GM18909 (cell line): ENCODE data around the gene ARRB2.
"Not testable (repeated sequence)": the region's sequence is repeated elsewhere in the genome, so short reads cannot be mapped to it uniquely, and the experiment has no call there.

Experiments
- ATAC-seq: cut with Tn5 transposase; IDR thresholded peaks from one replicate; pipeline ENCODE4 v1.9.1; 2021; ENCODE audit warnings: mild to moderate bottlenecking; ENCODE audit not compliant: unreplicated experiment, poor library complexity

Gene ARRB2

DNA sequence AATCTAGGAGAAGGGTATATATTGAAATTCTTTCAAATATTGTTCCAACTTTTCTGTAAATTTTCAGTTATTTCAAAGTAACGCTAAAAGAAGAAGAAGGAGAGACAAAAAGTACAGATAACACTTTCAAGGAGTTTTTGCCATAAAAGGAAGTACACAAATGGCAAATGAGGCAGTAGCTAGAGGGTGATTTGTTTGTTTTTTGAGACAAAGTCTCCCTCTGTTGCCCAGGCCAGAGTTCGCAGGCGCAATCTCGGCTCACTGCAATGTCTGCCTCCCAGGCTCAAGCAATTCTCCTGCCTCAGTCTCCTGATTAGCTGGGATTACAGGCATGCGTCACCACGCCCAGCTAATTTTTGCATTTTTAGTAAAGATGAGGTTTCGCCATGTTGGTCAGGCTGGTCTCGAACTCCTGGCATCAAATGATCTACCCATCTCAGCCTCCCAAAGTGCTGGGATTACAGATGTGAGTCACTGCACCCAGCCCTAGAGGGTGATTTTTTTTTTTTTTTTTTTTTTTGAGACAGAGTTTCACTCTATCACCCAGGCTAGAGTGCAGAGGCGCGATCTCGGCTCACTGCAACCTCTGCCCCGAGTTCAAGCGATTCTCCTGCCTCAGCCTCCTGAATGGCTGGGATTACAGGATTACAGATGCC lies 10.9 kb upstream of the ARRB2 start:
- not testable (repeated sequence) for ATAC-seq

DNA sequence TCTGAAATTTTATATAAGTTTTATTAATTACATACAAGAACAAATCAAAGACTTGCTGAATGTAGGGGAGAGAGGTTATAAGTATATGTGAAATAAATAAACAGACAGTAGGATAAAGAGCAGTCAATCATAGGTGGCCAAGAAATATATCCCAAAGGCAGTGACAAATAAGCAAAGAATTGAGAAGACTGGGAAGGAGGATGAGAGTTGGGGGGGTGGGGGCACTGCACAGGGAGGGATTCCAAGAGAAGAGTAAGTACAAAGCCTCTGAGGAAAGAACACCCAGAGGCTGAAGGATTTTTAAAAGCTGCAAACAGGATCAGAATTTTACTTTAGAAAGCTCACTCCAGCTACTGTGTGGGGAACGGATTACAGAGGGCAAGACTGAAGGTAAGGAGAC lies 9.3 kb upstream of the ARRB2 start:
- no peak for ATAC-seq

DNA sequence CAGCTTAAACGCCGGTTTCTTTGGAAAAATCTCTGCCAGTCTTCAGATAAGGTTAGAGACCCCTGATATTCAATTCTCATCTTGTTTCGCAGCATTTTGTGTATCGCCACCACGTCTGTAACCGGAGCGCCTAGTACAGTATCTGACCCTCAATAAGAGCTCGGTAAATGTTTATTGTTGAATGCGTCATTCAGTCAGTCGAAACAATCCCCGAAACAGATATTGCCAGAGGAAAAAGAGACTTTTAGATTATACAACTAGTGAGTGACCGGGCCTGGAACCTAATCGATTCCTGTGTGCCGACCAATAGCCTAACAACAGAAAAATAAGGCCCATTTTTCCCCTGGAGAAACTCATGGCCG lies 7.1 kb upstream of the ARRB2 start:
- no peak for ATAC-seq

DNA sequence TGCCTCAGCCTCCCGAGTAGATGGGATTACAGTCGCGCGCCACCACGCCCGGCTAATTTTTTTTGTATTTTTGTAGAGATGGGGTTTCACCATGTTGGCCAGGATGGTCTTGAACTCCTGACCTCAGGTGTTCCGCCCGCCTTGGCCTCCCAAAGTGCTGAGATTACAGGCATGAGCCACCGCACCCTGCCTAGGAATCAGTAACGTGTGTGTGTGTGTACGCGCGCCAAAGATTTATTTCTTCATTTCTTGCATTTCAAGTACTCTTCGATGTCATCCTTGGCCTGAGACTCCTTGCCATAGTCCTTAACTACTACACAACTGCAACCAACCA lies 5.9 kb upstream of the ARRB2 start:
- not testable (repeated sequence) for ATAC-seq

DNA sequence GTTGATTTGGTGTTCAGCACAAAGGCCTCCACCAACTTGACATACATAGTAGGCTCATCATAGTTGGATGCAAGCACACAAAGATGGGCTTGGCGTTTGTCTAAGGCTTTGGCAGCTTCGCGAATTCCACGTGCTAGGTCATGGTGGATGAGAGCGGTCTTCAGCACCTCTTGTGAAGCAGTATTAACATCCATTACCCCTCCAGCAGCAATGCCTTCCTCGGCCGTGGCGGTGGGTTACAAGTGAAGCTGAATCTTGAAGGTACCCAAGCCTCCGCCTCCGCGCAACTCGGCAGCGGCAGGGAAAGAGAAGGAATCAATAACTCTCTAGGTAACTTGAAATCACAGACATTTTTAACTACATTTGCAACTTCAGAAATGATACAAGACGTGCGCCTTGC lies 5.4 kb upstream of the ARRB2 start:
- no peak for ATAC-seq

DNA sequence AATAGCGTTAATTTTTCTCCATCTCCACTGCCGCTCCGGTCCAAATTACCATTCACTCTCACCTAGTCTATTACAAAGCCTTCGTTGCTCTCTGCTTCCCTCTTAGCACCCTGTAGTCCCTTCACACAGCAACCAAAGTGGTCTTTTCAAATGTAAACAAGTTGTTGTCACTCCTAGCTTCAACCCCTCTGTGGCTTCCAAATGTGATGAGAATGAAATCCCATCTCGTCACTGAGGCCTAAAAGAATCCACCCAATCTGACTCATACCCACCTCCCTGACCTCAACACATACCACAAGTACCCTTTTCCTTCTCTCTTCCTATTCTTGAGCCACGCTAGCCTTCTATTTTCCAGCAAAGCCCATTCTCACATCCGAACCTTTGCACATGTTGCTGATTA lies 4.3 kb upstream of the ARRB2 start:
- ATAC-seq = no peak

DNA sequence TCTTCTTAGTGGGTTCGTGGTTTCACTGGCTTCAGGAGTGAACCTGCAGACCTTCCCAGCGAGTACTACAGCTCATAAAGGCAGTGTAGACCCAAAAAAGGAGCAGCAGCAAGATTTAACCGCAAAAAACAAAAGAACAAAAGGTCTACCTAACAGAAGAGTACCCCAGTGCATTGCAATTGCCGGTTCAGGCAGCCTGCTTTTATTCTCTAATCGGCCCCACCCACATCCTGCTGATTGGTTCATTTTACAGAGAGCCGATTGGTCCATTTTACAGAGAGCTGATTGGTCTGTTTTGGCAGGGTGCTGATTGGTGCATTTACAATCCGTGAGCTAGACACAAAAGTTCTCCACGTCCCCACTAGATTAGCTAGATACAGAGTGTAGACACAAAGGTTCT lies 2.0 kb upstream of the ARRB2 start:
- ATAC-seq = no peak

DNA sequence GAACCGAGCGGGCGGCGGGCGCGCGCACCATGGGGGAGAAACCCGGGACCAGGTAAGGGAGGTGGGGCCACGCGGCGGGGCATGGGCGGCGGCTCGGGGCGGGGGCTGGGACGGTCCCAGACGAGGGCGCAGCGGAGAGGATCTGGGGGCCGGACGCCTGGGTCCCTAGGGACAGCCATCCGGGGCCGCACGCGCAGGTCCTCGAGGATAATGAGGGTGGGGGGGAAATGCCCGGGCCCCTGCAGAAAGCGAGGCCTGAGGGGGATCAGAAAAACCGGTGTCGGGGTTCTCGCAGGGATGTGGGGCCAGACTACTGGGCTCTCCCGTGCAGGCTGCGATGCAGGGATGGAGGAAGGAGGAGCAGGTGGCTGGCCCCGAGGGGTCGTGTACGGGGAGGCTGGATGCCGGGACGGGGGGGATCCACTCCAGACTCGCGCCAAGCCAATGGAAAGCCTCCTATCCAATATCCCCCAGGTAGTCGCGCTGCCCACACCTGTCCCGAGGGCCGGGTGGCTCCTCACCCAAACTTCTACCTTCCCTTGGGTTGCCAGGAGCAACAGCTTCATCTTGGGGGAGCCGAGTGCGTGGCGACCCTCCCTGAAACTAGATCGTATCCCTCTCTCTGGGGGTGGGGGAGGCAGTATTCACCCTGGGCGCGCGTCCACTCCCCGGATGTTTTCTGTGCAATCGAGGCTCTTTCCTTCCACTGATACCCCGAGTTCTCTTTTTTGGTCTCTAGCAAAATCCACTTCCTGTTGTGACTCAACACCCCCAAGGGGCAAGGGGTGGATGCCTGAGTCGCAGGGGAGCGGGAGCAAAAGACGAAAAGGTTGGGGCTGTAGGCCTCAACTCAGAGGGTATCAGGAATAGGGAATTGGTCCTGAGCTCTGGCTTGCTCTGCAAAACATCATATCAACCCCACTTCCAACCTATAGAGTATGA lies 532 bp downstream of the ARRB2 start:
- ATAC-seq = no peak

DNA sequence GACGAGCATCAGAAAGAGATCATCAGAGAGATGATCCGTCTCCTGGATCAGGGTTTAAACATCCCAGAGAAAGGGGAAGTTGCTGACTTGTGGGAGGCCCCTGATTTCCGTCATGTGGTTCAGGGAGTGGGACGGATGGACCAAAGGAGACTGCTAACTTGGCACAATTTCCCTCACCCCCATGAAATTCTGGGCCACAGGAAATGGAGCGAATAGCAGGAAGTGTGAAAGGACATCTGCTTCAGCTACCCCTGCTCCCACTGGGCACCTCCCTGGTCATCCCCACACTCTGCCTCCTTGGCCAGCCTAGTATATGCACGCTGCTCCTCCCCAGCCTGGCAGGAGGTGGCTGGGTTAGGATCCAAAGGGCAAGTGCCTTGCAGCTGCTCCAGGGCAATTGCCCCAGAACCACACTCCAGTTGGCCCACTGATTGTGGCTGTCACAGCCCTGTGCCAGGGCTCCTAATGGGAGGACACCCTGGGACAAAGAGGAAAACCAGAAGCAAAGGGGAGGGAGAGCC lies 1.3 kb downstream of the ARRB2 start:
- ATAC-seq = no peak

DNA sequence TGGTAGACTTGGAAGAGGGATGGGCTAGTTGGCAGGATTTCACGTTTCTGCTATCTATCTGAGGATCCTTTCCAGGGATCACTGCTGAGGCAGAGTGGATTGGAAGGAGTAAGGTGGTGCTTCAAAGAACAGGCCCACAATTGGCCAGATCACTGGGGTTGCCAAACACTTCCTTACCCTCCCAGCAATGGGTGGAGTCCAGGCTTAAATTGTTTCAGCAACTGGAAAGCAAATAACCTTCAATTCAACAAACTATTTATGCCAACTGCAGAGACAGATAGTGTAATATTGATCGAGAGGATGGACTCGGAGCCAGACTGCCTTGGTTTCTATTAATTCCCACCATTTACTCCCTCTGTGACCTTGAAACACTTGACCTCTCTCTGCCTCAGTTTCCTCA lies 2.1 kb downstream of the ARRB2 start:
- ATAC-seq = no peak

DNA sequence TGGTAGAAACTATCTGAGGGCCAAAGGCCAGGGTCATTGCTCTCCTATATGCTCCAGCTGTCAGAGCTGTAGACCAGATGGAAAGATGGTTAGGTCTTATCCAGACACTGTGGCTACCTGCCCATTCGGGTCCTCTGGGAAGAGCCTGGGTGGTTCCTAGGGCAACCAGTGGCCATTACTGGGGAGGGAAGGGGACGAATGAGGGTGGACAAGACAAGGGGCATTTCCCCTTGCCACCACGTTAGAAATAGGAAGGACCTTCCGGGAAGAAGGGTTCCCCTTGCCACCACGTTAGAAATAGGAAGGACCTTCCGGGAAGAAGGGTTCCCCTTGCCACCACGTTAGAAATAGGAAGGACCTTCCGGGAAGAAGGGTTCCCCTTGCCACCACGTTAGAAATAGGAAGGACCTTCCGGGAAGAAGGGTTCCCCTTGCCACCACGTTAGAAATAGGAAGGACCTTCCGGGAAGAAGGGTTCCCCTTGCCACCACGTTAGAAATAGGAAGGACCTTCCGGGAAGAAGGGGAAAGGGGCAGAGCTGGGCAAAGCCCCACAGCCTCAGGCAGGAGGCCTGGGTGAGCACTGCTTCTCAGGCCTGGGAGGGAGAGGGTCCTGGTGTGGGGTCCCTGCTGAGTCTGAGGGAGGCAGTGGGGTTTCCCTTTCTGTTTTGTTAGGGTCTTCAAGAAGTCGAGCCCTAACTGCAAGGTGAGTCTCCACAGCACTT lies 4.1 kb downstream of the ARRB2 start:
- not testable (repeated sequence) for ATAC-seq

DNA sequence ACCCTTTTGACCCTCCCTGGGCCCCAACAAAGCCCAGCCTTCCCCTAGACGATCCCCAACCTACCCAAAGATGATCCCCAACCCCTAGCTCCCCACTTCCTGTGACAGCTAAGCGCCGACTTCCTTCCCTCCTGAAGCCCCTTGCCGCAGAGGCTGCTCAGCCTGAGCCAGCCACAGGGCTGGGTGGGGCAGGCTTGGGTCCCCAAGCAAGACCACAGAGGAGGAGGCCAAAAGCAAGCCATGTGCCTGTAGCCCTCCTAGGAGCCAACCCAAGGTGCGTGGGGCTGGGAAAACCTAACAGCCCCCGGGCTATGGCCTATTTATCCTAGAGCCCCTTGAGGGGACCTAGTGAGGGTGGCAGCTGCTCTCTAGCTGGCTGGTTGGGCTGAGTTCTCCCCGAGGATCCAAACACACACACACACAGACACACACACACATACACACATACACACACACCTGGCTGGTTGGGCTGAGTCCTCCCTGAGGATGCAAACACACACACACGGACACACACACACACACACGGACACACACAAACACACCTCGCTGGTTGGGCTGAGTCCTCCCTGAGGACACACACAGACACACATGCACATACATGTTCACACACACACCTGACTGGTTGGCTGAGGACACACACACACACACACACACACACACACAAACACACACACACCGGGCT lies 4.8 kb downstream of the ARRB2 start:
- no peak for ATAC-seq

DNA sequence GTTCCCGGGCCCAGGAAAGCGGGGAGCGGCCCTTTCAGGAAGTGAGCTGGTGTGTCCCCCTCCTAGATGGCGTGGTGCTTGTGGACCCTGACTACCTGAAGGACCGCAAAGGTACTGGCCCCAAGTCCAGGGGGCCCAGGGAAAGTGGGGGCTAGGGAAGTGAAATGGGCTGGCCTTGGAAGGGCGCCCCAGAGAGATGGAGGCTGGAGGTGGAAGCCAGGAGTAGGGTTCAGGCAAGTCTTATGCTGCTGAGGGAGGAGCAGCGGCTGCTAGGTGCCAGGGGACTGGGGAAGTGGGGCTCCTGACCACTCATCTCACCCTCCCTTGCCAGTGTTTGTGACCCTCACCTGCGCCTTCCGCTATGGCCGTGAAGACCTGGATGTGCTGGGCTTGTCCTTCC lies 5.6 kb downstream of the ARRB2 start:
- ATAC-seq = no peak

DNA sequence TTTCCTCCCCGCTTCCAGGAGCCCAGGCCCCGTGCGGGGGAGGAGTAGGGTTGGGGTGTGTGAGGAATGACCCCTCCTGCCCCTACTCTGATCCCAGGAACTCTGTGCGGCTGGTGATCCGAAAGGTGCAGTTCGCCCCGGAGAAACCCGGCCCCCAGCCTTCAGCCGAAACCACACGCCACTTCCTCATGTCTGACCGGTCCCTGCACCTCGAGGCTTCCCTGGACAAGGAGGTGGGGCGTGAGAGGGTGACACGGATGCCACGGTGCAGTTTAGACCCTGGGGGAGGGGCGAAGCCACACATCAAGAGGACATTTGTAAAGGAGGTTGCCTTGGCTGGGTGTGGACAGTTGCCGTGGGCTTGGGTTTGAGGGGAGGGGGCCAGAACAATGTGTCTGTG lies 7.4 kb downstream of the ARRB2 start:
- no peak for ATAC-seq

DNA sequence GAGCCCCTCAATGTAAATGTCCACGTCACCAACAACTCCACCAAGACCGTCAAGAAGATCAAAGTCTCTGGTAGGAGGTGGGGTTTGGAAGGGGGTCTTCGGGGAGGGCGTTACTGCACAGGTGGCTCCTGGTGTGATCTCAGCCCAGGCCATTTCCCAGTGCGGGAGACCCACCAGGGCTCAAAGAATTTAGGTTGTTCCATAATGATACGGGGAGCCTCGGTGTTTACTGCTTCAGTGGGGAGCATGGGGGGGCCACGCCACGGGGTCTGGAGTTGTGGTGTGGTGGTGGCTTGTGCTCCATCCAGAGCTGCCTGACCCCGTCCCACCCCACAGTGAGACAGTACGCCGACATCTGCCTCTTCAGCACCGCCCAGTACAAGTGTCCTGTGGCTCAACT lies 7.8 kb downstream of the ARRB2 start:
- ATAC-seq = no peak

DNA sequence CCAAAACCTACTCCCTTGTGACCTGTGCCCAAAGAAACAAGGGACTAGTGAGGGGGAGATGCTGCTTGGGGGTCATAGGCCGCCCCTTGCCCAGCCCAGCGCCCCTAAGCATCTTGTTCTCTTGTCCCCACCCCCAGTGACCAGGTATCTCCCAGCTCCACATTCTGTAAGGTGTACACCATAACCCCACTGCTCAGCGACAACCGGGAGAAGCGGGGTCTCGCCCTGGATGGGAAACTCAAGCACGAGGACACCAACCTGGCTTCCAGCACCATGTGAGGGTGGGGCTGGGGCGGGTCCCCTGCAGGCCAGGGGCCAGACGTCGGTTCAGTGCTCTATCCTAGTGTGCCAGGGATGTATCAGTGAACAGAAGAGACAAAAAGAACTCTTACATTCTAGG lies 8.7 kb downstream of the ARRB2 start:
- ATAC-seq = no peak

DNA sequence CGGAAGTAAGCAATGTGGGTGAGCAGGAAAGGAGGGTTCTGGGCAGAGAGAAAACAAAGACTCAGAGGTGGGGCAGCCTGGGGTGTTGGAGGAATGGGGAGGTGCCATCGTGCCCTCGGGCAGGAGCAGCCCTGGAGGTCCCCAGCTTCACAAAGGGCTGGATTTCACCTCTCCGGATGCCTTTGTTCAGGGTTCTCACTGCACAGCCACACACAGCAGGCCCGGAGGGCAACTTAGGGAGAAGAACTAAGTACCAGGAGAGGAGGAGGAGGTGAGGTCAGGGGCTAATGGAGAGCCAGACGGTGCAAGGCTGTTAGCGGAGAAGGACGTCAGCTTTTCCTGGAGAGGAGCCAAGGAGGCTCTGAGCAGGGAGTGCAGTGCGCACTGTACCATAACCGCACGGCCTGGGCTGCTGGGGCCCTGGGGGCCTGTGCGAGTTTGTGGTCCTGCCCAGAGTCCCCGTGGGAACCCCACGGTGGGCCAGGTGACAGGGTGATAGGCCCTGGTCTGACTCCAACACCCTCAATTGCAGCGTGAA lies 9.3 kb downstream of the ARRB2 start:
- no peak for ATAC-seq

DNA sequence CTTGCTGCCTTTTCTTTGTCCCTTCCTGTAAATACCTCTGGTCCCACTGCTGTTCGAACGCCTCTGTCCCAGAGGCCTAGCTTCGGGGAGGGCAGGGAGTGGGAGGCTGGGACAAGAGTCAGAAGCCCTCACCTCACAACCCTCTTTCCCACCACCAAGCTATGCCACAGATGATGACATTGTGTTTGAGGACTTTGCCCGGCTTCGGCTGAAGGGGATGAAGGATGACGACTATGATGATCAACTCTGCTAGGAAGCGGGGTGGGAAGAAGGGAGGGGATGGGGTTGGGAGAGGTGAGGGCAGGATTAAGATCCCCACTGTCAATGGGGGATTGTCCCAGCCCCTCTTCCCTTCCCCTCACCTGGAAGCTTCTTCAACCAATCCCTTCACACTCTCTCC lies 10.4 kb downstream of the ARRB2 start:
- ATAC-seq = no peak

DNA sequence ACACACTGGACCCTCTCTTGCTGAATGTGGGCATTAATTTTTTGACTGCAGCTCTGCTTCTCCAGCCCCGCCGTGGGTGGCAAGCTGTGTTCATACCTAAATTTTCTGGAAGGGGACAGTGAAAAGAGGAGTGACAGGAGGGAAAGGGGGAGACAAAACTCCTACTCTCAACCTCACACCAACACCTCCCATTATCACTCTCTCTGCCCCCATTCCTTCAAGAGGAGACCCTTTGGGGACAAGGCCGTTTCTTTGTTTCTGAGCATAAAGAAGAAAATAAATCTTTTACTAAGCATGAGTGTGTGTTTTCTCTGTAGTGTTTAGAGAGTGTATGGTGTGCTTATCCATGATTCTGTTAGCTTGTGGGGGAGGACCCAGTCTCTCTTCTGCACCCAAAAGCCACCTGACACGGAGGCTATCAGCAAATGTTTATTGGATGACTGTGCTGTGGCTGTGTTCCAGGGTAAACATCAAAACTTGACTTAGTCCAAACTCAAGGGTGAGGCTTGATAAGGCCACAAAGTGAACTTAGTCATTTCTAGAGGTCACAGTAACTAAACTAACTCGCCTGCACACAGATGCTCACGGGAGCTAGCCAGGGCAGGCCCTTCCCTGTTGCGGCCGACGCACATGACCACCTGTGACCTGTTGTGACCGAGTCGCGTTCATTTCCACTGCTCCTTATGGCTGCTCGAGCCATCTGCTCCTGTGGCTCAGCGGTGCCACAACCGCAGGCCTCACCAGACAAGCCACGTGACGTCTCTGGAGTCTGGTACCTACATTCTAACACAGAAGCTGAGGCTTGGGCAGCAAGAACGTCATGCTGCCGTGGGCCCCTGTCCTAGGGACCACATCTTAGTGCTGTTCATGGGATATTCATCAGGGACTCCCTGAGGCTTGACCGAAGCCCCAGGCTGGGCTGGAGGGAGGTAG lies 11.0 kb downstream of the ARRB2 start:
- no peak for ATAC-seq
